Suprapubic skin (tissue), 4 donors: ENCODE data around the gene GATA6. TPM values are rescaled to one million over a fixed set of nuclear protein-coding genes. Genes with fewer than 3 reads are reported as not detected.
"Not testable (repeated sequence)": the region's sequence is repeated elsewhere in the genome, so short reads cannot be mapped to it uniquely, and the experiment has no call there.

ENCODE experiments used
- DNase-seq, 2 donors: peaks; one replicate each; pipeline ENCODE4 v3.0.0-alpha.2; 2019; ENCODE audit warnings: low spot score in 2 of 2
- H3K27ac ChIP-seq: fragments of 200-600 bp; sonication (generic); one replicate; pipeline ENCODE4 v1.5.1; 2019
- H3K27me3 ChIP-seq: fragments of 200-600 bp; sonication (generic); one replicate; pipeline ENCODE4 v1.5.1; 2019
- H3K36me3 ChIP-seq: fragments of 200-600 bp; sonication (generic); one replicate; pipeline ENCODE4 v1.5.1; 2019
- H3K4me1 ChIP-seq: fragments of 200-600 bp; sonication (generic); one replicate; pipeline ENCODE4 v1.5.1; 2019
- H3K4me3 ChIP-seq: fragments of 200-600 bp; sonication (generic); one replicate; pipeline ENCODE4 v1.5.1; 2019; ENCODE audit warnings: mild to moderate bottlenecking
- H3K9me3 ChIP-seq: fragments of 200-600 bp; sonication (generic); one replicate; pipeline ENCODE4 v1.5.1; 2019
- EP300 ChIP-seq: sonication (generic); formaldehyde crosslinking; IDR thresholded peaks from one replicate; pipeline ENCODE4 v1.6.1; 2017; ENCODE audit warnings: antibody characterized with exemption
- POLR2A ChIP-seq, 2 donors: fragments of 450-650 bp; IDR thresholded peaks; one replicate each; pipeline ENCODE4 v1.6.1; 2017; ENCODE audit warnings: antibody characterized with exemption in 2 of 2, mild to moderate bottlenecking in 2 of 2, moderate library complexity in 2 of 2
- POLR2AphosphoS5 ChIP-seq, 3 donors: sonication (generic); formaldehyde crosslinking; IDR thresholded peaks; one replicate each; pipeline ENCODE4 v1.6.1; 2017; ENCODE audit warnings: antibody characterized with exemption in 3 of 3
- WGBS: methylation state at CpG from one replicate; pipeline ENCODE4 v1.1.5; 2018; 5-methylcytosine and 5-hydroxymethylcytosine counted together
- total RNA-seq, 4 donors: library from RNA; depleted of rRNA; stranded (reverse); fragments of >200 nt; gene quantifications; one replicate each; pipeline ENCODE4 v1.1.0, GENCODE V29; 2016
- TF ChIP-seq, protein P1 (sequence below), 2 donors: fragments of 200-600 bp in 1 of 2; fragments of 450-650 bp in 1 of 2; sonication (generic) in 1 of 2; IDR thresholded peaks; one replicate each; pipeline ENCODE4 v1.5.1; 2016 to 2019; ENCODE audit warnings: antibody characterized with exemption in 2 of 2, mild to moderate bottlenecking in 1 of 2, moderate library complexity in 1 of 2

The GATA6 gene
- total RNA-seq, 4 donors from 2014 or later: 2.1 to 3.4 (median 2.6) TPM

DNA sequence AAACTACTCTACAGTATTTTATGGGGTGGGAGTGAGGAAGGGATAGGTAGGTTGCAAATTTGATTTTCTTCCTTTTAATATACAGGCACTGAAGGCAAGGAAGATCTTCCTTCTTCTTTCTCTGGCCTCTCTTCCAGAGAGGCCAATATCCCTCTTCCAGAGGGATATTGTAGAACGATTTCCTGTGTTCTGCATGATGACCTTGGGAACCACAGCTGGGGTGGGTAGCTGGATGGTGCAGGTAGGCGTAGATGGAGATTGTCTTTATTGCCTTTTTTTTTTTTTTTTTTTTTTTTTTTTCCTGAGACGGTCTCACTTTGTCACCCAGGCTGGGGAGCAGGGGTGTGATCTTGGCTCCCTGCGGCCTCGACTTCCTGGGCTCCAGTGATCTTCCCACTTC, 49.4 kb downstream of the GATA6 start:
- Histone ChIP-seq H3K9me3 (no peaks in the 10 kb centered on the region), H3K4me1 (peaks cover 18% of the 10 kb centered on the region), H3K36me3 (no peaks in the 10 kb centered on the region), H3K27ac (no peak overlapping the region), H3K27me3 (no peaks in the 10 kb centered on the region), H3K4me3 (no peak overlapping the region)
- 94% methylated on average over 5 of the region's 5 CpGs for WGBS
- TF ChIP-seq POLR2A (IDR thresholded peaks at IDR 0.05): no peak
- TF ChIP-seq POLR2AphosphoS5 (IDR thresholded peaks at IDR 0.05): no peak
- no peak for TF ChIP-seq EP300
- TF ChIP-seq, protein P1, sequence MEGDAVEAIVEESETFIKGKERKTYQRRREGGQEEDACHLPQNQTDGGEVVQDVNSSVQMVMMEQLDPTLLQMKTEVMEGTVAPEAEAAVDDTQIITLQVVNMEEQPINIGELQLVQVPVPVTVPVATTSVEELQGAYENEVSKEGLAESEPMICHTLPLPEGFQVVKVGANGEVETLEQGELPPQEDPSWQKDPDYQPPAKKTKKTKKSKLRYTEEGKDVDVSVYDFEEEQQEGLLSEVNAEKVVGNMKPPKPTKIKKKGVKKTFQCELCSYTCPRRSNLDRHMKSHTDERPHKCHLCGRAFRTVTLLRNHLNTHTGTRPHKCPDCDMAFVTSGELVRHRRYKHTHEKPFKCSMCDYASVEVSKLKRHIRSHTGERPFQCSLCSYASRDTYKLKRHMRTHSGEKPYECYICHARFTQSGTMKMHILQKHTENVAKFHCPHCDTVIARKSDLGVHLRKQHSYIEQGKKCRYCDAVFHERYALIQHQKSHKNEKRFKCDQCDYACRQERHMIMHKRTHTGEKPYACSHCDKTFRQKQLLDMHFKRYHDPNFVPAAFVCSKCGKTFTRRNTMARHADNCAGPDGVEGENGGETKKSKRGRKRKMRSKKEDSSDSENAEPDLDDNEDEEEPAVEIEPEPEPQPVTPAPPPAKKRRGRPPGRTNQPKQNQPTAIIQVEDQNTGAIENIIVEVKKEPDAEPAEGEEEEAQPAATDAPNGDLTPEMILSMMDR (IDR thresholded peaks at IDR 0.05): no peak
- DNase-seq: no peak

DNA sequence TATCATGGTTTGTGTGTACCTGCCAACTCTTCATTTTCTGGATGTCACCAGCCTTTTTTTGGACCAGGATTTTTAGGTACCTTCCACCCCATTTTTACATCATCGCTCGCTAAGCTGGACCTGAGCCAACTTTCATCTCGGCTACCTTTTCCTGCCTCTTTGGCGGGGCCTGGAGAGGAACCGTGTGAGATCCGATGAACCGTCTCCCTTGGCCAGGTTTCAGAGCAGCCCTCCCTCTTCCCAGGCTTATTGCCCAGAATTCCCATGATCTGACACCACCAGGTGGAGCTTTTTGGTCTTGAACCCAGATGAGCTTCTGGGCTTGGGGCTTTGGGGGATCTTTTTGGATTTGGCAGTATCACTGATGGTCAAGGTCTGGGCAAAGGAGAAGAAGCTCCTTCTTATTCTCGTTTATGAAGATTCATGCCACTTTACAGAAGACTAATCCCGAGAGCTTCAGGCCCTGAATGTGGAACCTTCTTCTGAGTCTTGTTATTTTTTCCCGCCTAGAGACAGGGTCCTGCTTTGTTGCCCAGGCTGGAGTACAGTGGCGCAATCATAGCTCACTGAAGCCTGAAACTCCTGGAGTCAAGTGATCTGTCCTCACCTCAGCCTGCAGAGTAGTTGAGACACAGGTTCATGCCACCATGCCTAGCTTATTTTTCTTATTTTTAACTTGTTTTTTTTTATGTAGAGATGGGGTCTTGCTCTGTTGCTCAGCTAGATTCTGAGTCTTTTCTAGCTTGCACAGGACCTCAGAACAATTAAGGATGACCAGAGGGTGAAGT, 50.4 kb downstream of the GATA6 start:
- no peak overlapping the region for H3K4me3 ChIP-seq
- no peaks in the 10 kb centered on the region for H3K36me3 ChIP-seq
- no peak overlapping the region for H3K27ac ChIP-seq
- TF ChIP-seq EP300: no peak
- TF ChIP-seq POLR2AphosphoS5 (IDR thresholded peaks at IDR 0.05): no peak
- TF ChIP-seq, protein P1 (IDR thresholded peaks at IDR 0.05): no peak
- no peak for TF ChIP-seq POLR2A (IDR thresholded peaks at IDR 0.05)
- H3K9me3 ChIP-seq: no peaks in the 10 kb centered on the region
- peaks cover 15% of the 10 kb centered on the region for H3K4me1 ChIP-seq
- WGBS: 54% methylated on average over 11 of the region's 11 CpGs
- no peaks in the 10 kb centered on the region for H3K27me3 ChIP-seq
- DNase-seq: no peak

DNA sequence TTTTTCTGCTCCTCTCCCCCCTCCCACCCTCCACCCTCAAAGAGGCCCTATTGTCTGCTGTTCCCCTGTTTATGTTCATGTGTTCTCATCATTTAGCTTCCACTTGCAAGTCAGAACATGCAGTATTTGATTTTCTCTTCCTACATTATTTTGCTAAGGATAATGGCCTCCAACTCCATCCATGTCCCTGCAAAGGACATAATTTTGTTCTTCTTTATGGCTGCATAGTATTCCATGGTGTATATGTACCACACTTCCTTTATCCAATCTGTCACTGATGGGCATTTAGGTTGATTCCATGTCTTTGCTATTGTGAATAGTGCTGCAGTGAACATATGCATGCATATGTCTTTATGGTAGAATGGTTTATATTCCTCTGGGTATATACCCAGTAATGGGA, 51.2 kb downstream of the GATA6 start:
- not testable (repeated sequence) for DNase-seq, H3K9me3 ChIP-seq, H3K27me3 ChIP-seq, H3K36me3 ChIP-seq, H3K27ac ChIP-seq, H3K4me3 ChIP-seq
- H3K4me1 ChIP-seq: peaks cover 11% of the 10 kb centered on the region

DNA sequence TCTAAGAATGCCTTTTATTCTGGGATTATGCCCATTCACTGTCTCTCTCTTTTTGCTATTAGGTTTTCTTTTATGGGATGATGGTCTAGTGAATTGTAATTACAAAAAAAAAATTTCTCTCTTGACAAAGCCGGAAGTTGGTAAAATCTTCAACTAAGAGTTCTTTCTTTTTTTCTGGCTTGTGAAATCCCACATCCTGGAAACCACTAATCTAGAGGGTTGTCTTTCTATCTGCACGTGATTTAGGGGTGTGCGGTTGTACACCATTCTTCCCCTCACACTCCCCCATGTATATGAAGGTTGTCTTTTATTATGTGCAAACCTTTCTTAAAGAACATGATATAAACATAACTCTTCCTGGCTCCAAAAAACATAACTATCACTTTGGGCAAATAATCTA, 52.0 kb downstream of the GATA6 start:
- peaks cover 11% of the 10 kb centered on the region for H3K4me1 ChIP-seq
- WGBS: 81% methylated on average over 3 of the region's 3 CpGs
- no peak for TF ChIP-seq POLR2AphosphoS5 (IDR thresholded peaks at IDR 0.05)
- no peak for TF ChIP-seq POLR2A (IDR thresholded peaks at IDR 0.05)
- TF ChIP-seq, protein P1 (IDR thresholded peaks at IDR 0.05): no peak
- TF ChIP-seq EP300: no peak

DNA sequence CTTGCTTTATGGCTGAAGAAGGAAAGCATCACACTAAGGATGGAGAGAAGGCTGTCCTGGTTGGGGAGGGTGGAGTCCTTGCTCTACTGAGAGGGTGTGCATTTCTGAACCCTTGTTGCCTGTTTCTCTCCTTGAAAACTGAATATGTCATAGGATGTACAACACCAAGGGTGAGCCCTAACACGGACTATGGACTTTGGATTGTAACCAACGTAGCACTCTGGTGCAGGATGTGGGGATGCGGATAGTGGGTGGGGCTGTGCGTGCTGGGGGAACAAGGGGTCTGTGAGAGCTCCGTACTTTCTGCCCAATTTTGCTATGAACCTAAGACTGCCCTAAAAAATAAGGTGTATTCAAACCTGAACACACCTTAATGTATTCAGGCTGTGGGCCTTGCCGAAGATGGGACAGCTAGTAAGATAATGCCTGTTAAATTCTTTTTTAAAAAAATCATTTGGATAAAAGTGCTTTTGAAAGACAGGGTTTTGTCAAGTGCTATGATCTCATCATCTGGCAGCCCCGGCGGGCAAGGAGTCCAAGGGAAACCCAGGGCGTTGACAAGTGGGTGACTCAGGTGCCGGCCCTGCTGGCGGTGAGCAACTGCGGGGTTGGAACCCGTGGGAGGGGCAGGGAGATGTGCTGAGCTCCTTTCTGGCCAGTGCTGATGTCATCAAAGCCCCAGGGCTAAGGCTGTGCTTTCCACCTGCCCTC, 54.0 kb downstream of the GATA6 start:
- Histone ChIP-seq H3K36me3 (no peaks in the 10 kb centered on the region), H3K4me3 (no peak overlapping the region), H3K27ac (no peak overlapping the region), H3K27me3 (peaks cover under 1% of the 10 kb centered on the region), H3K4me1 (peaks cover 16% of the 10 kb centered on the region), H3K9me3 (no peaks in the 10 kb centered on the region)
- 45% methylated on average over 13 of the region's 13 CpGs for WGBS
- peak; percentile 84 for DNase-seq
- TF ChIP-seq POLR2AphosphoS5 (IDR thresholded peaks at IDR 0.05): peak in 1 of 3 donors; percentile 72
- TF ChIP-seq, protein P1 (IDR thresholded peaks at IDR 0.05): no peak

More for the DNA sequence above, 52.0 kb downstream of the GATA6 start:
- DNase-seq: no peak
- Histone ChIP-seq H3K9me3 (no peaks in the 10 kb centered on the region), H3K27me3 (no peaks in the 10 kb centered on the region), H3K27ac (no peak overlapping the region), H3K4me3 (no peak overlapping the region), H3K36me3 (no peaks in the 10 kb centered on the region)
